ENCODE measurements around the gene TSNAXIP1. TPM values are rescaled to one million over a fixed set of nuclear protein-coding genes. Genes with fewer than 3 reads are reported as not detected.

Gene TSNAXIP1
- total RNA-seq, 3 donors from 2014 or later (not counting 1 experiment from before 2014, with no cell fraction given), result 0.15 to 0.68 TPM; not detected in 1

GRCh38 chr16:67770346-67770991 lies 36.2 kb upstream of the TSNAXIP1 start:
- H3K4me1 ChIP-seq (ENCODE audit: control insufficient read depth, insufficient read depth, low read length), result no peaks in the 10 kb centered on the region
- no peaks in the 10 kb centered on the region for H3K36me3 Mint-ChIP-seq
- peaks cover 10% of the 10 kb centered on the region for H3K36me3 ChIP-seq (ENCODE audit: control insufficient read depth, insufficient read depth, low read length)
- H3K27me3 ChIP-seq (ENCODE audit: control insufficient read depth, insufficient read depth, low read length), result no peaks in the 10 kb centered on the region
- WGBS (ENCODE audit: insufficient coverage), result 94% methylated on average over 6 of the region's 6 CpGs
- no peak for TF ChIP-seq CTCF (IDR thresholded peaks at IDR 0.05)
- DNase-seq (no peak), ATAC-seq (no peak)
- H3K4me3 ChIP-seq (ENCODE audit: low read length), result no peak overlapping the region
- intact Hi-C loops (cut with micrococcal nuclease), result no loop called here
- peaks cover 0 to 10% of the 10 kb centered on the region in 2 donors for H3K4me1 Mint-ChIP-seq
- no peak overlapping the region for H3K4me3 Mint-ChIP-seq
- H3K27me3 Mint-ChIP-seq (ENCODE audit: low read depth in 2 of 2), result no peaks in the 10 kb centered on the region
- no peak overlapping the region for H3K27ac ChIP-seq (ENCODE audit: low read length)
- no peak overlapping the region for H3K27ac Mint-ChIP-seq
- H3K9me3 ChIP-seq (ENCODE audit: control insufficient read depth, insufficient read depth, low read length), result no peaks in the 10 kb centered on the region
- no peaks in the 10 kb centered on the region for H3K9me3 Mint-ChIP-seq

DNA sequence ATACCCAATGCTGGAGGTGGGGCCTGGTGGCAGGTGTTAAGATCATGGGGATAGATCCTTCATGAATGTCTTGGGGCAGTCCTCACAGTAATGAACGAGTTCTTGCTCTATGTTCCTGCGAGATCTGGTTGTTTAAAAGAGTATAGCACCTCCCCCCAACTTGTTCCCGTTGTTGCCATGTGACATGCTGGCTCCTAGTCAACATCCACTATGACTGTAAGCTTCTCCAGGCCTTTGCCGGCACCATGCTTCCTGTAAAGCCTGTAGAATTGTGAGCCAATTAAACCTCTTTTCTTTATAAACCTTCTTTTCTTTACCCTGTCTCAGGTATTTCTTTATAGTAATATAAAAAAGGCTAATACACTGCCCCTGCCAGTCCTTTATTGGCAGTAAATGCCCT lies 33.6 kb upstream of the TSNAXIP1 start:
- ATAC-seq (no peak), DNase-seq (no peak)
- H3K4me1 Mint-ChIP-seq, result peaks cover 0 to 10% of the 10 kb centered on the region in 2 donors
- Histone ChIP-seq H3K4me3 (ENCODE audit: low read length) (no peak overlapping the region), H3K4me1 (ENCODE audit: control insufficient read depth, insufficient read depth, low read length) (no peaks in the 10 kb centered on the region), H3K27me3 (ENCODE audit: control insufficient read depth, insufficient read depth, low read length) (no peaks in the 10 kb centered on the region), H3K9me3 (ENCODE audit: control insufficient read depth, insufficient read depth, low read length) (no peaks in the 10 kb centered on the region), H3K36me3 (ENCODE audit: control insufficient read depth, insufficient read depth, low read length) (peaks cover 6% of the 10 kb centered on the region), H3K27ac (ENCODE audit: low read length) (no peak overlapping the region)
- H3K27ac Mint-ChIP-seq, result no peak overlapping the region
- H3K9me3 Mint-ChIP-seq, result no peaks in the 10 kb centered on the region
- no peaks in the 10 kb centered on the region for H3K27me3 Mint-ChIP-seq (ENCODE audit: low read depth in 2 of 2)
- no peaks in the 10 kb centered on the region for H3K36me3 Mint-ChIP-seq
- intact Hi-C loops (cut with micrococcal nuclease), result no loop called here
- TF ChIP-seq CTCF (IDR thresholded peaks at IDR 0.05), result no peak
- 73% methylated on average over 4 of the region's 4 CpGs for WGBS (ENCODE audit: insufficient coverage)
- H3K4me3 Mint-ChIP-seq, result no peak overlapping the region

DNA sequence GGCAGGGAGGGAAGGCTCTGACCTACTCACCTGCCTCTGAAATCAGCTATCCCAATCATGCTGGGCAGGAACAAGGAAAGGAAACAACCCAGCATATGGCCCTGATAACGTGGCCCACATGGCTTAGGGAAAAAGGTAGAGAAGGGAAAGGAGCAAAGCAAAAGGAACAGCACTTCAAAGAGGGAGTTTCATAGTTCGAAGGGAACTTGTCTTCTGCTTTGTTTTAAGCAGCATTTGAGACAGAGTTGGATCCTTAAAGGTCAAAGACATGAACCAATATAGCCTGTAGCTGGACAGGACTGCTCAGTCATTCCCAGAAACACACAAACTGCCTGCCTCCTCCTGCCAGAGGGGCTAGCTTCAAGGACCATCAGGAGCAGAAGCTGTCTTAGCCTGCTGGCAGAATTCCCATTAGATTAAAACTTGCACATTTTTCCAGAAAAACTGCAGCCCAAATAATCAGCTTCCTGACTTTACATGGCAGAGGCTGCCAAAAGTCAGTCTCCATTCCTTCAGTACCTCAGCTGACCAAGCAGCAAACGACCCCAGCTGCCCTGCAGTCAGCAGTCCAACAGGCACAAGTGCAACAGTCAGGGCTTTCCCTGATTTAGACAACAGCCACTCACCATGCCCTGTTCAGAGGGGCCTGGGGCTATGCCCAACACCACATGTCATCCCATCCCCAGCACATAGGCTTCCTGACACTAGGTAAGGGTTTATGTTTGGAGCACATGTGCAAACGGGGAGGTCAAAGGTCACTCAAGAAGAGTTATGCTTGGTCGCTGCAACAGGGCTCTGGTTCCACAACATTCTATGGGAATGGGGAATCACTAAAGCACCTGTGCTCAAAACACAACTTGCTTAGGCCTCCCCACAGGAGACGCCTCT lies 32.9 kb upstream of the TSNAXIP1 start:
- peaks cover 6% of the 10 kb centered on the region for H3K36me3 ChIP-seq (ENCODE audit: control insufficient read depth, insufficient read depth, low read length)
- no peak for TF ChIP-seq CTCF (IDR thresholded peaks at IDR 0.05)
- no peak overlapping the region for H3K27ac ChIP-seq (ENCODE audit: low read length)
- no peaks in the 10 kb centered on the region for H3K27me3 Mint-ChIP-seq (ENCODE audit: low read depth in 2 of 2)
- H3K4me3 Mint-ChIP-seq, result no peak overlapping the region
- H3K27me3 ChIP-seq (ENCODE audit: control insufficient read depth, insufficient read depth, low read length), result no peaks in the 10 kb centered on the region
- no peaks in the 10 kb centered on the region for H3K36me3 Mint-ChIP-seq
- no peaks in the 10 kb centered on the region for H3K9me3 Mint-ChIP-seq
- no peaks in the 10 kb centered on the region for H3K4me1 ChIP-seq (ENCODE audit: control insufficient read depth, insufficient read depth, low read length)
- H3K9me3 ChIP-seq (ENCODE audit: control insufficient read depth, insufficient read depth, low read length), result no peaks in the 10 kb centered on the region
- DNase-seq (no peak), ATAC-seq (no peak)
- H3K4me3 ChIP-seq (ENCODE audit: low read length), result no peak overlapping the region
- intact Hi-C loops (cut with micrococcal nuclease), result no loop called here
- no peak overlapping the region for H3K27ac Mint-ChIP-seq
- H3K4me1 Mint-ChIP-seq, result peaks cover 0 to 10% of the 10 kb centered on the region in 2 donors
- WGBS (ENCODE audit: insufficient coverage), result 72% methylated on average over 5 of the region's 6 CpGs
